ENCODE measurements around the gene CRACDL.
"Not testable (repeated sequence)": the region's sequence is repeated elsewhere in the genome, so short reads cannot be mapped to it uniquely, and the experiment has no call there.

Gene CRACDL

DNA sequence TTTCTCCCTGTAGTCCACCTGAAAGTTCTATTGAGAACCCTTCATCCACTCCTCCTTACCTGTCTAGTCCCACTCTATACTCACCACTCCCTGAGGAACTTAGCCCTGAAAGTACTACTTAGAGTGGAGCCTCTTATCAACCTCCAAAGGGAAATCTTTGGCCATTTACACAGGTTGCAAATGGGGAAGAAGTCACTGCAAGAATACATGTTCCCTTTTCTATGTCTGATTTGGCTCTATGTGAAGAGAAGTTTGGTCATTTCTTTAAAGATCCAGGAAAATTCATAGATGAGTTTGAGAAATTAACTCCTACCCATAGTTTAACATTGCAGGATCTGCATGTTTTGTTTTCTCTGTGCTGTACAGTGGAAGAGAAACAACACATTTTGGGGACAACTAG is 182.2 kb downstream of the CRACDL start:
- DNase-seq, result no peak

DNA sequence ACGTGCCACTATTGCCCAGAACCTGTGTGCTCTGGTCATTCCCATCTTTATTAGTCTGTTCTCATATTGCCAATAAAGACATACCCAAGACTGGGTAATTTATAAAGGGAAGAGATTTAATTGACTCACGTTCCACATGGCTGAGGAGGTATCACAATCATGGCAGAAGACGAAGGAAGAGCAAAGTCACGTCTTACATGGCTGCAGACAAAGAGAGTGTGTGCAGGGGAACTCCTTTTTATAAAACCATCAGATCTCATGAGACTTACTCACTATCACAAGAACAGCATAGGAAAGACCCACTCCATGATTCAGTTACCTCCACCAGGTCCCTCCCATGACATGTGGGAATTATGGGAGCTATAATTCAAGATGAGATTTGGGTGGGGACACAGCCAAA is 183.3 kb downstream of the CRACDL start:
- not testable (repeated sequence) for DNase-seq

DNA sequence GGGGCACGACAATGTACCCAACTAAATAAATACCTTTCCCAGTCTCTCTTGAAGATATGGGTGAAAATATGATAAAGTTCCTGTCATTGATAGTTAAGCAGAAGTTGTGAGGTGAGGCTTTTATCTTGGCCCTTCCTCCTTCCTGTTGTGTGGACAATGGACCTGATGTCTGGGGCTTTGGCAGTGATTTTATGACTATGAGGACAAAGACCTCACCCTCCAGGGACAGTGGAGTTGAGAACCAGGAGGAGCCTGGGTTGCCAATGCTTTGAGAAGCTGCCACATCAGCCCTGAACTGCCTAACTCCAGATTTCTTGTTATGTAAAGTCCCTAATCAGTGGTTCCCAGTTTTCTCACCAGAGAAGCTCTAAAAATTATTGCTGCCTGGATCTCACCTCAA is 184.3 kb downstream of the CRACDL start:
- DNase-seq, result no peak

- DNase-seq, result no peak
Measured at GRCh38 chr2:98750593-98751282, 185.3 kb downstream of the CRACDL start.

GRCh38 chr2:98749066-98749450 is 187.0 kb downstream of the CRACDL start:
- DNase-seq, result peak in 11 of 56 donors; percentile 12 to 65 (median 29)

DNA sequence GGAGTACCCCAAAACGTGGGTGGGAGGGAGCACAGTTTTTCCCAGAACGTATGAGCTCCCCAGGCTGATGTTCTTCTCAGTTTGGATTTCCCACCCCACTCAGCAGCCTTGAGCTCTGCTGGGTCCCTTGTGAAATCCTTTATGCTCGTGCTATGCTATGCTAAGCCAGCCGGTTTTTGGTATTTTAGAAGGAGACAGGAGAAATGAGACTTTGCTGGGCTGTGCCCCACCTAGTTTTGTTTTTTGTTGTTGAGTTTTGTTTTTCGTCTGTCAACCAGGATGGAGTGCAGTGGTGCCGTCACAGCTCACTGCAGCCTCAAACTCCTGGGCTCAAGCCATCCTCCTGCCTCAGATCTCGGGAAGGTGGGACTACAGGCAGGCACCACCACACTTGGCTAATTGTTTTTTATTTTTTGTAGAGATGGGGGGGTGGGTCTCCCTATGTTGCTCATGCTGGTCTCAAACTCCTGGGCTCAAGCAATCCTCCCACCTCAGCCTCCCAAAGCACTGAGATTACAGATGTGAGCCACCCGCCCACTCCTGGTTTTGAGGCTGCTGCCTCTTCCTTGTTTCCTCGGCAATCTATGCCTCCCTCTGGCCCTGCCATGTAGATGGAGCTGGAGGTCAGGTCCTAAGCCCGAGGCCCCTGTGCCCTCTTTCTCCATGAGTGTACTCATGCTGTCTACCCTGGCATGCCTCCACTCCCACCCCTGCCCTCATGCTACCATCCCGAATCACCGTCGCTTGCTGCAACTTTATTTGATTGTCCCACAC is 187.5 kb downstream of the CRACDL start:
- DNase-seq, result no peak

DNA sequence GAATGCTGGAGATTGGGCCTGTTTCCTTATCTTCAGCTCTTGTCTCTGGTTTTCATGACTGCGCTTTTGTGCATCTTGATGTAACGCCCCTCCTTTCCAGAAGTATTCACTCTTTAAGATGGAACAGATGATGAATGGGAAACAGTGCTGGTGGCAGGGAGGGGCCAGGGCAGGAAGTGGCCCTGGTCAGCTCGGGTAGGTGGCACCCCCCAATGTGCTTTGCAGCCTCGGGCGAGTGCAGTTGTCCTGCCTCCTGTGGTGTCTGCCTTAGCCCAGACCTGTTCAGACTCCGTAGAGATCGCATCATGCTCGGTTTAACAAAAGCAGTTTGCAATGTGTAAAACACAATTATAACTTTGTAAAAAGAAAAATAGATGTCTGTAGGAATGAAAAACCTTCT is 188.1 kb downstream of the CRACDL start:
- DNase-seq, result no peak

GRCh38 chr2:98746426-98746825 is 189.6 kb downstream of the CRACDL start:
- DNase-seq, result no peak

DNA sequence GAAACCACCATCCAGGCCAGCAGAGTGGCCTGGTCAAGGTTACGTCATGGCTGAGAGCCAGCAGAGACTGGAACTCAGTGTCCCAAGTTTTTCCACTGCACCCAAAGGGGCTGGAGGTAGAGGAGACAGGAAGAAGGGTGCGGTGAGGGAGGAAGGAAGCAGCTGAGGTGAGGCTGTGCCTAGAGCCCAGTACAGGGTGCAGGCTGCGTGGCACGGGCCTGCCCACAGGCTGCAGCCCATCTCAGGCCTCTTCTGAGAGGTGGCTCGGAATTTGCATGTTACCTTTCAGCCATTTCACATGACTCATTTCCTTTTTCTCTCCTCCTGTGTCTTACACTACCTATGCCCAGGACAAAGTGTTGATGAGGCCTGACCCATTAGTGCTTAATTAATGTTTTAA is 191.4 kb downstream of the CRACDL start:
- DNase-seq, result no peak
